ENCODE measurements around the gene TPBGL.
"Not testable (repeated sequence)": the region's sequence is repeated elsewhere in the genome, so short reads cannot be mapped to it uniquely, and the experiment has no call there.

Gene TPBGL

DNA sequence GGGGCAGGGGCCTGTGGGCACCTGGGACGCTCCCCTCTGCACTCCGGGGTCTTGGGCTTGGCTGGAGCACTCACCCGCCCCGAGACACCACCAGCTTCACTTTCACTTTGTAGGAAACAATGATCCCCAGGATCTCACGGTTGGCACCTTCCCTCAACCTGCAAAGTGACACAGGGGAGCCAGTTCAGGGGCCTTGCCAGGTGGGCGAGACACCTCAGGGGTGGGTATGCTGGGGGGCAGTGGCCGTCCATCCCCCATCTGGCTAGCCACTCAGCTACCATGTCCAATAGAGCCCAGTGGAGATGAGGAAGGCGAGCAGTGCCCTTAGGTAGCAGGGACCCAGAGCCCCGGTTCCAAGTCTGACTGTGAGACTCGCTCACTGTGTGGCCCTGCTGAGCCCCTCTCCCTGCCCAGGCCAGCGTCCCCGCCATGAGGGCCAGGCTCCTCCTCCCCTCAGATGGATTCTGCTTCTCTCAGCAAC, 32.3 kb downstream of the TPBGL start:
- no peak for DNase-seq (ENCODE audit: low spot score)

DNA sequence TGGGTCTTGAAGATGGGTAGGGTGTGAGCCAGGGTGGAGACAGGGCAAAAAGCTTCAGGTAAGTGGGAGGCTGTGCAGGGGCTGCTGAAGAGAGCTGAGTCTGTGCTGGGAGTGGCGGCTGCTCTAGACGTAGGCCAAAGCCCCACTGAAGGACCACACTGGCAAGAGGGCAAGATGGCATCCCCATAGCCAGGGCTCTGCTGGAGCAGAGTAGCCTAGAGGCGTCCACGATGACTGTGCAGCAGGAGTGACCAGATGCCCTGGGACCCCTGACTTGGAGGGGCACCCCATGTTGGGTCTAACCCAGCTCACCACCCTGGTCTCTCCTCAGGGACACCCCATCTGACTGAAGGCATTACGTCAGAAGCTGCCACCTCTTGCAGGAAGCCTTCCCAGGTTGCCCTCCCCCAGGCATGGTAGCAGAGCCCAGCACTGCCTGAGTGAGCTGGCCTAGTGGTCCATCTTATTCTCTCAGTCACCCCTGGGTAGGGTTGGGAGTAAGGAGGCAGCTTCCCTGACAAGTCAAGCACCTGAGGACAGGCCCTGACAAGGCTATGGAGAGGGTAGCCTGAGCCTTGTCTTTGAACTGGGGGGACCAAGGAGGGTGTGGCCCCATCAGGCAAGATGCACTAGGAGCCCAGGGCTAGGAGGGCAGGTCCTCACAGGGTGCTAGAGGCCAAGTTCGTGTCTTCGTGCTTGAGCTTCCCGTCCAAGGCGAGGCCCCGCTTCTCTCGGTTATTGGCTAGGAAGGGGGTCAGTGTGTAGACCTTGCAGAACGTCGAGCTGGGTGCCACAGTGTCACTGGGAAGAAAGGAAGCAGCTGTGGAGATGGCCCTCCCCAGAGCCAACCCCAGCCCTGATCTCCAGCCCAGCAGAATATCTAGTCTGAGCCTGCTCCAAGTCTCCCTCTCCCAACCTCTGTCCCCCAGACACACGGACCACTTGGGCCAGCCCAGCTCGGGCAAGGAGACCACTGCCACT, 33.1 kb downstream of the TPBGL start:
- no peak for DNase-seq (ENCODE audit: low spot score)

DNA sequence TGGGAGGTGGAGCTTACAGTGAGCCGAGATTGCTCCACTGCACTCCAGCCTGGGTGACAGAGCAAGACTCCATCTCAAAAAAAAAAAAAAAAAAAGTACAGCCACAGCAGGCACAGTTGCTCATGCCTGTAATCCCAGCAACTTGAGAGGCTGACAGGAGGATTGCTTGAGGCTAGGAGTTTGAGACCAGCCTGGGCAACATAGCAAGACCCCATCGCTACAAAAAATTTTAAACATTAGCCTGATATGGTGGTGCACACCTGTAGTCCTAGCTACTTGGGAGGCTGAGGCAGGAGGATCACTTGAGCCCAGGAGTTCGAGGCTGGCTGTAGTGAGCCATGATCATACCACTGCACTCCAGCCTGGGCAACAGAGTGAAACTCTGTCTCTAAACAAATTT, 34.1 kb downstream of the TPBGL start:
- not testable (repeated sequence) for DNase-seq (ENCODE audit: low spot score)

DNA sequence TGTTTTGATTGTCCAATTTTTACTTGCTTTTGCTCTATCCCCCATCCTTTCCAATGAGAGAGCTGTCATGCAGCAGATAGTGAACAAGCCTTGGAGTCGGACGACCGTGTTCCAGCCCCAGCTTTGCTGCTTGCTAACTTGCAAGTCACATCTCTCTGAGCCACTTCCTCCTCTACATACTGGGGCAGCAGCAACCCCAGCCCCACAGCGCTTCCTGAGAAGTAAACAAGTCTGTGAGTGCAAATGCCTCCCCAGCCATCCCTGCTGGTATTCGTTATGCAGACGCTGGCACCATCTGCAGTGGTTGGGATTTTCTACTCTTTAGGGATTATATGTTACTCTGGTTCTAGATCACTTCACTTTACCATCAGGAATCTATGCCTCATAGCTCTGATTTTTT, 35.0 kb downstream of the TPBGL start:
- DNase-seq (ENCODE audit: low spot score): no peak

DNA sequence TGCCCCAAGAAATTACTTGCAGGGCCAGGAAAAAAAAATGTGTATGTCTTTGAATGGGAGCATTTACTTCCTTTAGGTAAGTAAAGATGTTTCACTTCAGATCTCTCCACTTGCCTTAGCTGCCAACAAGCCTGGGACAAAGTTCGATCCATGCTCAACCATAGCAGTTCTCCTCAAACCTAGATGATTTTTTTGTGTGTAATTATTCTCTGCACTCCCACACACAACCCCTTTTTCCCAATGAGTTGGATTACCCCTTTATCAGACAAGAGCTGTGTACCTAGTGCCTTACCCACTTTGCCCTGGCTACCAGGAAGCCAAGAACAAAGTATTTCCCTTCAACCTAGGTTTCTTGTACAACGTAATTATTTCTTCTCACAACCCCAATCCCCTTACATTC, 35.6 kb downstream of the TPBGL start:
- DNase-seq (ENCODE audit: low spot score): no peak

DNA sequence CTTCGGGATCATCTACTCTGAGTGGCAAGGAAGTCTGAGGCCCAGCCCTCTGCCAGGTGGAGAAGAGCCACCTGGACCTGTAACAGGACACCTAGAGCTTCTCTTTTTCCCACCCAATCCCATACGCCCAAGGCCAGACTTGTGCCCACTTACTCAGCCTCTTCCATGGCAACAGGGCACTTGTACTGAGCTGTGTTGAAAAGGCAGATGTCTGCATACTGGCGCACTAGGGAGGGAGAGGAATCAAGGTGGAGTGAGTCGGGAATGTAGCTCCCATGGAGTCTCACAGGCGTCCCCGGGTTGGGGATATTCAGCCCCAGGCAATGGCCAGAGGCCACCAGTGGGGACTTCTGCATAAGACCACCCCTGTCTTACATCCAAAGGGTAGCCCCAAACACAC, 36.1 kb downstream of the TPBGL start:
- no peak for DNase-seq (ENCODE audit: low spot score)

DNA sequence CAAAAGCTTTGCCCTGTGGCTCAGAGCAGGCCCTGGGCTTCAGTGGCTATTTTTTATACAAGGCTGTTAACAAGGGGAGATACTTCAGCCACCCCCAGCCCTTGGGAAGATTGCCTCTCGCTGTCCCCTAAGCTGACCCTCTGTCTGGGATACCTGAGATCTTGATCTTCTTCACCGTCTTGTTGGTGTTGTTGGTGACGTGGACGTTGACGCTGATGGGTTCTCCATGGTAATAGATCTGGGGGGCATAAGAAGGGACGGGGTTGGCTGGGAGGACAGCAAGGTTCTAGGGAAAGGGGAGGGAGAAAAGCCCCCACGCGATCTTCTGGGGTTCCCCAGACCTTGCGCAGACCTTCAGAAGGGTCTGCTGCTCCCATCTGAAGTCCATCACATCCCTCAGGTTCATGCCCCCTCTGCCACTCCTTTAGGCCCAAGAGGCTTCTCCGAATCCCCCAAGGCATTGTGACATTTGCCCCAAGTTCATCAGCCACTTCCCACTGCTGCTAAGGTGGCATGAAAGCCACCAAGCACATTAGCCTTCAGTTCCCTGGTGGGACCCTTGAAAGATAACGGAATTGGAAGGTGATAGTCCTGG, 36.7 kb downstream of the TPBGL start:
- no peak for DNase-seq (ENCODE audit: low spot score)

DNA sequence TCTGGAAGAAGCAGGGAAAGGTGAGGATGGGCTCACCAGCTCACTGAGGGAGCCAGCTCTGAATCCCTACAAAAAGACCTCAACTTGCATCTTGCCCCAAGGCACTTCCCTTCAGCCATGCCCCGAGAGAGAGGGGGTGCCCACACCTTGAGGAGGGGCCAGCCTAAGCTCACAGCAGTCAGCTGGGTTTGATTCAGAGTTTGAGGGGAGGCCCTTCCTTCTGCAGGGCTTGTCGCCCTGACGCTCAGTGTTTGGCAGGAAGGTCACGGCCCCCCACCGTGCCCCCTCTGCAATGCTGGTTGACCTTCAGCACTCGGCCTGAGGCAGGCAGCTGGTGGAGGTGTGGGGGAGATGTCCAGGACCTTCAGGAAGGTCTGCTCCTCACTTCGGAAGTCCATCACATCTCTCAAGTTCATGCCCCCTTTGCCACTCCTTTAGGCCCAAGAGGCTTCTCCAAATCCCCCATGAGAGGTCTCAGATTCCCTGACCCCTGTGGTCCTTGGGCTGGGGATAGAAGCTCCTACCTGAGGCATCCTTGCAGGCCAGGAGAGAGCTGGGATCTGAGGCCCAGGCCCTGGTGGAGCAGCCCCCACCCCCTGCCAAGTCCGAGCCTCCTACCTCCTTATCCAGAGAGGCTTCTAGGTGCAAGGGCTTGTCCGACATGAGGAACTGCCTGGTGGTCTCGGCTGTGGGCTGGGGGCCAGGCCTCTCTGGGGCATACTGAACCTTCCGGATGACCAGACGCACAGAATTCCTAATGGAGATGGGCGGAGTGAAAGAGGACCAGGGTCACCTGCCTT, 37.6 kb downstream of the TPBGL start:
- no peak for DNase-seq (ENCODE audit: low spot score)

DNA sequence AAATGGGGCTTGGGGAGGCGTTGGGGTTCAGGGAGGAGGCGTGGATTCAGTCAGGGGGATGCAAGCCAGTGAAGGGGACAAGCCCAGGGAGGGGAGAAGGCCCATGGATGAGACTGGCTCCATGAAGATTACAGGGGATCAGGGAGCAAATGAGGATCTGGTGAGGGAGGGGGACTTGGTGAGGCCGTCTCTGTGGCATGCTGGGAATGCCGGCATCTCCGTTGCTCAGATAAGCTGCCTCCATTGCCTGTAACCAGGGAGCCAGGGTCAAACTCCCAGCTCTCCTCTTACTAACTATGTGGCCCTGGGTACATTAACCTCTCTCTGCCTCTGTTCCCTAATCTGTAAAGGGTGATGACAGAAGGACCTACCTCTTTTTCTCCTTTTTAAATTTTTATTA, 38.7 kb downstream of the TPBGL start:
- no peak for DNase-seq (ENCODE audit: low spot score)

DNA sequence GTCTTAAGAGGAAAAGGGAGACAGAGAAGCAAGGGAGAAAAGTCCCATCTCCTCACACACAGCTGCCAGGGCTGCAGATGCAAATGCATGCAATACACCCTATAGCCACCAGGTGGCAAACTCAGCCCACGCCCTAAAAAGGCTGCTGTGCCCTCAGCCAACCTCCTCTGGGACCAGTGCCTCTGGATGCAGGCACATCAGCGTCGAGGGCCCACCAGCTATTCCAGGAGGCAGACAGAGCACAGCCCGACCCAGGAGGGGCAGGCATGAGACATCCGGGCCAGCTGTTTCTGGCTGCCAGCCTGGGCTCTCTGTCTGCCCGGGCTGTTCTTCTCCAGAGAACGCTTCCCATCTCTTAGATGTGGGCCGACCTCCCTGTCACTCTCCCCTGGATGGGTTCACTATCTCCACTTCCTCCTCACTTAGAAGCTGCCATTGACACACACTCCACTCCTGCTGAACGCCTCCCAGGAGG, 39.7 kb downstream of the TPBGL start:
- DNase-seq (ENCODE audit: low spot score): peak; percentile 93

DNA sequence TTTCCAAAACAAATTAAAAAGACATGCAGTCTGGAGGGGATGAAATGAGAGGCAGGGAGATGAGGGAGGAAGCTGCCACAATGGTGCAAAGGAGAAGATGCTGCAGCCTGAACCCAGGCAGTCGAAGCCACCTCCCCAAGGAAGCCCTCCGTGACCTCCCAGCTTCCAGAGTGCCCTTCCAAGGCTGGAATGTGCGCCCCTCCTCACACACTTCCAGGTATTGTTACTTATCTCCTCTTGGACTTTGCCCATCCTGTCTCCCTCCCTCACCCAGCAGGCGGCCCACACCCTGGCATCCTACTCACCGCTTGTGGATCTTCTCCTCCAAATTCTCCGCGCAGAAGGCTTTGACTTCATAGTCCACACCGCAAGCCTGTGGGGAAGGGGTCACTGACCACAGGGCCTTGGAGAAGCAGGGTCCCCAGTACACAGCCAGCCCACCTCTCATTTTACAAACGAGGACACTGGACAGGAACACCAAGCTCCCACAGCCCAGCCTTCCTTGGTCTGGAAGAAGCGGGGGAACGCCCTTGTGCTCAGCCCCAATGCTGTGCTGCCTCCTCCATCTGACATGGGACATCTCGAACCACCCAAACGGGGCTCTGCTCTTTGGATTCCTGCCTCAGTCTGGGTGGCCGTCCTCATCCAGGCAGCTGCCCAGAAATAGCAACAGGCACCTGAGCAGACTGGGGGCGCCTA, 40.3 kb downstream of the TPBGL start:
- no peak for DNase-seq (ENCODE audit: low spot score)

DNA sequence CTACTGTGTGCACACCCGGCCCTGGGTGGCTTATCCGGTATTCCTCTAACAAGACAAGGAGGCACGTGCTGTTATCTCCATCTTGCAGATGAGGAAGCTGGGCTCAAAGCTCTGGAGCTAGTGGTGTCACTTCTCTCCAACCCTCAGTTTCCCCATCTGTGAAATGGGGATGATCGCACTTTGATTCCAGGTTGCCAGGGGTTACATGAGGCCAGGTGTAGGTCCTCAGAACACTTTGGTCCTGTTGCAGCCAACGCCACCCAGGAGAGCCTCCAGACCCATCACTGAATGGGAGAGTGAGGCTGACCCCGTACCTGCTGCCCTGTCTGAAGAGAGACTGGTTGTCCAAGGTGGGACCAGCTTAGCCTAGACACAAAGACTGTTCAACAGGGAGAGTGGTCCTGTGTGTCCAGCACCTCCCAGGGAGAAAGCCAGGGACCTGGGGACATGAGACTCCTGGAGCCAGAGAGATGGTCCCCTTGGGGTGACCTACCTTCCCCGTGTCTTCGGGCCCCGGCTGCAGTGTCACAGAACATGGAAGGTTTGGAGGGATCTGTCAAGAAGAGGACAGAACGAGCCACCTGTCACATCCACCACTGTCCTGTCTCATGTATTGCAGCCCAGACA, 41.0 kb downstream of the TPBGL start:
- no peak for DNase-seq (ENCODE audit: low spot score)

DNA sequence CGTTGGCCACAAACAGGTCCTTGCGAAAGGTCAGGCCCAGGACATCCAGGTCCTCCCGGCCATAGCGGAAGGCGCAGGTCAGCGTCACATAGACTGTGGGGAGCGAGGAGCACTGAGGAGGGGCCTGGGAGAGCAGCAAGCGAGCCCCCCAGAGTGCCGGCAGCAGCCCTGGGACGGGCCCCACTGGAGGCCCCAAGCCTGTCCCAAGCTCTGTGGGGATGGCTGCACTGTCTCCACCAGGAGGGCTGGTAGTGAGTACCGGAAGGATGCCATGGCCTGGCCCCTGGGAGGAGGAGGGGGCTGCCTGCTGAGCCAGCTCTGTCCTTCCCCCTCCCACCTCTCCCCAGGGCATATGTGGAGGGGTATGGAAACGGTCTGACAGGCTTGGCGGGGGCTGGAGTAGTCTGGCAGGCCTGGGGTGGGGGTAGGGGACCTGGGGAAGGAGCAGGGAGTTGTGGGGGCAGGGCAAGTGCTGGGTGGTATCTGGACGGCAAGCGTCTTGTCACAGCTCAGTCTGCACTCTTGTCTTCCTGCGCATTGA, 42.9 kb downstream of the TPBGL start:
- no peak for DNase-seq (ENCODE audit: low spot score)

DNA sequence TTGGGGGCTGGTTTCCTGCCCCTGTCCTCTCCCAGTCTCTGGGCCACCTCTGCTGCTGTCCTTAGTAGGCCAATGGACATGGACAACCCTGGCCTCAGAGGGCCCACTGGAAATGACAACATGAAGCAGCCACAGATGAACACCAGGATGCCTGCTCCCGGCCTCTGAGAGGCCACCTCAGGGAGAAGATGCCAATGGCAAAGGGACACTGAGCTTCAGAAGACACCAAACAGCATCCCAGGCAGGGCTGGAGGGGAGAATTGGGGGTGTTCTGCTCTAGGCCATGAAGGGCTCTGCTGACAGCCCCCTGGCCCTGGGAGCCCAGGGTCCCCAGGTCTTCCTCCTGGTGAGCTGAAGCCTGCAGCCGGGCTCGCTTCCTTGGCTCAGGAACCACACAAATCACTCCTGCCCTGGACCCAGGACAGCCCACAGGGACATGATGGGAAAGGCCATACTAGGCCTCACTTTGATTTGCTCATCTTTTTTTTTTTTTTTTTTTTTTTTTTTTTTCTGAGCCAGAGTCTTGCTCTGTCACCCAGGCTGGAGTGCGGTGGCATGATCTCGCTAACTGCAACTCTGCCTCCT, 45.3 kb downstream of the TPBGL start:
- no peak for DNase-seq (ENCODE audit: low spot score)

DNA sequence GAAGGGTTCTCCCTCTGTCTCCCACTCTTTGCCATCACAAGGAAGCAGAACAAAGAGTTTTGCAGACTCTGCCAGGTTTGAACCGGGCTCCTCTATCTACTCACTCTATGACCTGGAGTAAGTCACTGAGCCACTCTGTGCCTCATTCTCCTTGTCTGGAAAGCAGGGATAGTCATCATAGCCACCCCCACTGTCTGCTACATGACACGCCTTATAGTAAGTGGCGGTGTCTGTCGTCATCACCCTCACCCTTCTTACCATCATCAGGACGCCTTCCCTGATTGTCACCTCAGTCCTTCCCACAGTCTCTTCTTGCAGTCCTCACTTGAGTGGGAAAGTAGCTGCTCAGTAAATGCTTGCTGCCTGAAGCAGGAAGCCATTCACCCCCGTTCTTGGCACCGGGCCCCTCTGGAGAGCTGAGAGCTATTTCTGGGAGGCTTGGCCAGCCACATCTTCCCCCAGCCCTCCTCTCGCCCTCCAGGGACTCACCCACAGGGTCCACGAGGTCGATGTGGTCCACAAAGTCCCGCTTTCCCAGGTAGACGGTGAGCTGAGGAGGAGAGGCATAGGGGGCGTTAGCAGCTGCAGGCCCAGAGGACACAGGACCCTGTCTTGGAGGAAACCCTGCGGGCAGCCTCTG, 46.4 kb downstream of the TPBGL start:
- no peak for DNase-seq (ENCODE audit: low spot score)

DNA sequence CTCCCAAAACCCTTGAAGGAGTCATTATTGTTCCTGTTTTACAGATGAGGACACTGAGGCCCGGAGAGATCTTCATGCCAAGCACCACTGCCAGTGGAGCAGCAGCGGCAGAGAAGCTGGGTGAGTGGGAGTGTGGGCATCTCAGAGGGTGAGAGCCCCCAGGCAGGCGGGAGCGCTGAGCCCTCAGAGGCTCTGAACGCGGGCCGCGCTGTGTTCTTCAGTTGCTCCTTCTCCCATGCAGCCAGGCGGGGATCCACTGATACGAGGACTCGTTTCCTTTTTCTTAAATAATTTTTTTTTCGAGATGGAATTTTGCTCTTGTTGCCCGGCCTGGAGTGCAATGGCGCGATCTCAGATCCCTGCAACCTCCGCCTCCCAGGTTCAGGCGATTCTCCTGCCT, 47.0 kb downstream of the TPBGL start:
- no peak for DNase-seq (ENCODE audit: low spot score)

DNA sequence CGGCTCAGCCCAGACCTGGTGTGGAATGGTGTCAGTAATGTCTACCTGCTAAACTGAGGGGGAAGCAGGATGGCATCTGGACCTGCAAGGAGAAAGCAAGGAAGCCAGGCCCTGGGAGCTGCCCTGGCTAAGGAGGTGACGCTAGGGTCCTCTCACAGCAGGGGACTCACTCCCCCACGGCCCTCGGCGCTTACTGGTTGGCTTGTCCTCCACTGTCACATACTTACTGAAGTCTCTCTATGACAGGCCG, 48.9 kb downstream of the TPBGL start:
- DNase-seq (ENCODE audit: low spot score): no peak

DNA sequence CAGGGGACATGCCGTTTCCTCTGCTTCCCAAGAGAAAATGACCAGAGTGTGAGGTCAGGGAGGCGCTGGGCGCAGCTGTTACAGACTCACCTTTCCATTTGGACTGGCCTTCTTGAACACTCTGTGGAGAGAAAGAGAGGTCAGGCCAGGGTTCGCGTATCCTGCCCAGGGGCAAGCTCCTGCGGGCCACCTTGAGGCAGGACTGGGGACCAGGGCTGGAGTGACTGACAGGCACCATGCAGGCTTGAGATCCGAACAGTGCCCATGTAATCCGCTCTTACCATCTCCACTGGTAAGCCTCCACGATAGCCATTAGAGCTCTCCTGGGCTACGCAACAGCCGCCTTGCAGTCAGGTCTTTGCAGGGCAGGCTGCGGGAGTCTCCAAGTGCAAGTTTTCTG, 49.3 kb downstream of the TPBGL start:
- DNase-seq (ENCODE audit: low spot score): no peak

DNA sequence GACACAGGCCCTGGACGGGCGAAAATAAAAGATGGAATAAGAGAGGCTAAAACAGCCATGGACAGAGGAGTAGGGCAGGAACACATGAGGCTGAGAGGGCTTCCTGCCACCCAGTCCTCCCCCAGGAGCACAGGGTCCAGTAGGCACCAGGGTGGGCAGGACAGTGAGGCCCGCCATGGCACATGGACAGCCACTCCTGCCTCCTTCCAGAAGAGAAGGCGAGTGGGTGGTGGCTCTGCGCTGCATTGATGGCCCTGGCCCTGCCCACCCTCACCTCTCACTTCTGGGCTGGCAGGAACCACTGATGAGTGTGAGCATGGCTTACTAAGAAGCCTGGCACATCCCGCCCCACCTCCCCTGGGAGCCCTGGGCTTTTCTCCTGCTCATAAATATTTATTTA, 51.2 kb downstream of the TPBGL start:
- DNase-seq (ENCODE audit: low spot score): no peak

DNA sequence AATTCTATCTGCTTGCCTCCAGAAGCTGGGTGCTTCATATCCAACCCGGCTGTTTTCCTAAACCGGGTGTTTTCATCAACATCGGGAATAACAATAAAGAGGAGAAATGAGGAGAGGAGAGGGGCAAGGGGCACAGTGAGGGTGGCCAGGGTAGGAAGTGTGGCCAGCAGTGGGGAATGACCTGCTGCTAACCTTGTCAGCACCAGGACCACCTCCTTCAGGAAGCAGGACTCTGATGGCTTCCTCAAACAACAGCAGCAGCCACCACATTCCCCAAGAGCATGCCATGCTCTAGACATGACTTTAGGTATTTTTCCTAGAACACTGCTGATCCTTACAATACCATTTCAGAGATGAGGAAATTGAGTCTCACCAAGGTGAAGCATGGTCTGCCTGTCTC, 52.4 kb downstream of the TPBGL start:
- no peak for DNase-seq (ENCODE audit: low spot score)
